ENCODE measurements around the gene GVQW3.

GVQW3 gene

GRCh38 chr11:76445121-76446084 is 64.3 kb downstream of the GVQW3 start:
- DNase-seq (ENCODE audit: low spot score): peak; percentile 62

DNA sequence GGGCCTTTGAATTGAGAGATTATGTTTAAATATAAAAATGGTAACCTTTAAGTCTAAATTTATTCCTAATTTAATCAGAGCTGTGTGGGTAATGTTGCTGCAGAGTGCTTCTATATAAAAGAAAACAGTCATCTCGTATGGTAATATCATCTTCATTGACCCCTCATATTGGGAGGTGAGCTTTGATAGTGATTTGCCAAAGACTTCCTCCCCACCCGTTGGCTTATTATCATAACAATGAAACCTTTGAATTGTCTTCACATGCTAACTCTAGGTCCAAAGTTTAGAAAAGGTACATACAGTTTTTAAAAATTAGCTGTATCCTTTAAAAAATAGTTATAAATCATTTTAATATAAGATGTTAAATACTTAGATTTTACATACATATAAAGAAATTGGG is 67.4 kb downstream of the GVQW3 start:
- DNase-seq (ENCODE audit: low spot score): no peak

DNA sequence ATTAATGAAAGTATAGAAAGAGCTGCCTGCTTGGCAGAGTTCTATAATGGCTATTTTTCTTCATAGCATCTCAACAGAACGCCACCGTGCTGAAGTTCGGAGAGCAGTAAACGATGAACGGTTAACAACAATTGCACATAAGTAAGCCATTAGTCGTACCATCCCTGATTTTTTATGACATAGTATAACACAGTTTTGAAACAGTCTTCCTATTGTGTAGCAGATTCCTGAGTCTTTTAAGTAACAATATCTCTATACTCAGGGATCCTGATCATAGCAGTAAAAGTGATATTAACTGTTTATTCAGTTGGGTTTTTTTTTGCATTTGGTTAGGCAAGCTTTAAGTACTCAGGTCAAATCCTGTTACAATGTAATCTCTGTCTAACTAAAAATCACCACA is 72.1 kb downstream of the GVQW3 start:
- DNase-seq (ENCODE audit: low spot score): no peak

- DNase-seq (ENCODE audit: low spot score): no peak
These were observed 74.2 kb downstream of the GVQW3 start for GRCh38 chr11:76455331-76455730.

DNA sequence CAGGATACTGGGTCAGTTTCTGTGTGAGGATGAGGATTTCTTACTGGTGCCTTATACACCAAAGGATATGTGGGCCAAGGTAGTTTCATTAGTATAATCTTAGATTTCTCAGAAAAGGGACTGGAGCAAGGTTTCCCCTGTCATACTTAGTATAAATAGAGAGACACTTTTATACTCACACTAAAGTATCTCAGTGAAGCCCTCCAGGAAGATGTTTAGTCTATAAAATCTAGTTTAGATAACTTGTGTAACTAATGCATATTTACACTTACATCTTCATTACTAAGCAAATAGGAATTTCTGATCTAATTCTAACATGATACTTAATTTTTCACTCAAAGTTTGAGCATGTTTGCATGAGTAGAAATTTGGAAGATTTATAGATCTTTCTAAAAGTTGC is 74.8 kb downstream of the GVQW3 start:
- no peak for DNase-seq (ENCODE audit: low spot score)

GRCh38 chr11:76456571-76456970 is 75.4 kb downstream of the GVQW3 start:
- no peak for DNase-seq (ENCODE audit: low spot score)

Measured in globus pallidus (tissue), 1 donor.